ENCODE data around the gene ACAP2.
"Not testable (repeated sequence)": the region's sequence is repeated elsewhere in the genome, so short reads cannot be mapped to it uniquely, and the experiment has no call there.

The ACAP2 gene

DNA sequence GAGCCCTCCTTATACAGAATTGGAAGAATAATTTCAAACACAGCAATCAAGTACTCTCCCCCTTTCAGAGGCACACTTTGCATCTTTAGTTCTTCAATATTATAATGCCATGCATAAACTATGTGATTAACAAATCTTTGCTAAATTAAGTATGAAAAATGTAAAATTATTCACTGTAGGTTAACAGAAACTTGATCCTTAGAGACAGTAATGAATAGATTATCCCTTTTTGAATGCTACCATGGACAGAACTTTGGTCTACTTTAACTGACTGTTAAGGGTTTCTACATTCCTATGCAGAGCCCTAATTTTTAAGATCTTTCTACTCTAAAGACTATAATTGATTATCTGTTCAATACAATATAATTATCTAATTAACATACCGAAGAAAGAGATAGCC, 146.2 kb downstream of the ACAP2 start:
- Histone ChIP-seq H3K36me3 (no peaks in the 10 kb centered on the region), H3K4me3 (ENCODE audit: low read depth, low read length) (no peak overlapping the region), H3K27me3 (ENCODE audit: insufficient read depth, low read depth, severe bottlenecking) (no peaks in the 10 kb centered on the region), H3K27ac (no peak overlapping the region), H3K9me3 (ENCODE audit: severe bottlenecking) (no peaks in the 10 kb centered on the region)
- no peak for DNase-seq
- TF ChIP-seq, protein P1, sequence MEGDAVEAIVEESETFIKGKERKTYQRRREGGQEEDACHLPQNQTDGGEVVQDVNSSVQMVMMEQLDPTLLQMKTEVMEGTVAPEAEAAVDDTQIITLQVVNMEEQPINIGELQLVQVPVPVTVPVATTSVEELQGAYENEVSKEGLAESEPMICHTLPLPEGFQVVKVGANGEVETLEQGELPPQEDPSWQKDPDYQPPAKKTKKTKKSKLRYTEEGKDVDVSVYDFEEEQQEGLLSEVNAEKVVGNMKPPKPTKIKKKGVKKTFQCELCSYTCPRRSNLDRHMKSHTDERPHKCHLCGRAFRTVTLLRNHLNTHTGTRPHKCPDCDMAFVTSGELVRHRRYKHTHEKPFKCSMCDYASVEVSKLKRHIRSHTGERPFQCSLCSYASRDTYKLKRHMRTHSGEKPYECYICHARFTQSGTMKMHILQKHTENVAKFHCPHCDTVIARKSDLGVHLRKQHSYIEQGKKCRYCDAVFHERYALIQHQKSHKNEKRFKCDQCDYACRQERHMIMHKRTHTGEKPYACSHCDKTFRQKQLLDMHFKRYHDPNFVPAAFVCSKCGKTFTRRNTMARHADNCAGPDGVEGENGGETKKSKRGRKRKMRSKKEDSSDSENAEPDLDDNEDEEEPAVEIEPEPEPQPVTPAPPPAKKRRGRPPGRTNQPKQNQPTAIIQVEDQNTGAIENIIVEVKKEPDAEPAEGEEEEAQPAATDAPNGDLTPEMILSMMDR (IDR thresholded peaks at IDR 0.05; ENCODE audit: low read depth, low read length): no peak

DNA sequence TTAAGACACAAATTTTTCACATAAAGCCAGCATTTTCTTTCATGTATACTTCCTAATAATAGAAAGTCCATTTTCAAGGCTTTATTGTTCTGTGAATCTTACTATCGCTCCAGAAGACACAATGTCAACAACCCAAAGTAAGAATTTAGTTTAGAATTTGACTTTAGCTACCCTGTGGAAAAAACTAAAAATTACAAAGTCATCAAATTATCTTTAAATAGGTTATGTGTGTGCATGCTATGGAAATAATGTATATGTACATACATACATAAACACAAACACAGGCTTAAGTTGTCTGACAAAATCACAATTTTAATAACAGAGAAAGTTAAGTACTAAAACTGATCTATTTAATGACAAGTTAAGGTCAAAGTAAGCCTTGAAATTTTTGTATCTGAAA, 151.7 kb downstream of the ACAP2 start:
- Histone ChIP-seq H3K27me3 (ENCODE audit: insufficient read depth, low read depth, severe bottlenecking) (no peaks in the 10 kb centered on the region), H3K9me3 (ENCODE audit: severe bottlenecking) (no peaks in the 10 kb centered on the region), H3K4me3 (ENCODE audit: low read depth, low read length) (no peak overlapping the region), H3K27ac (no peak overlapping the region), H3K36me3 (no peaks in the 10 kb centered on the region)
- TF ChIP-seq, protein P1 (IDR thresholded peaks at IDR 0.05; ENCODE audit: low read depth, low read length): no peak
- no peak for DNase-seq

DNA sequence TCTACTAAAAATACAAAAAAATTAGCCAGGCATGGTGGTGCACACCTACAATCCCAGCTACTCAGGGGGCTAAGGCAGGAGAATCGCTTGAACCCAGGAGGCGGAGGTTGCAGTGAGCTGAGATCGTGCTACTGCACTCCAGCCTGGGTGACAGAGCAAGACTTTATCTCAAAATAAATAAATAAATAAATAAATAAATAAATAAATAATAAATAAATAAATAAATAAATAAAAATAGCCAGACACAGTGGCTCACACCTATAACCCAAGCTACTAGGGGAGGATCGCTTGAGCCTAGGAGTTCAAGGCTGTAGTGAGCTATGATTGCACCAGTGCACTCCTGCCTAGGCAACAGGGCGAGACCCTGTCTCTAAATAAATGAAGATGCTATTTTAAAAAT, 152.2 kb downstream of the ACAP2 start:
- not testable (repeated sequence) for H3K36me3 ChIP-seq; DNase-seq; H3K27me3 ChIP-seq (ENCODE audit: insufficient read depth, low read depth, severe bottlenecking); H3K9me3 ChIP-seq (ENCODE audit: severe bottlenecking); H3K4me3 ChIP-seq (ENCODE audit: low read depth, low read length); H3K27ac ChIP-seq

DNA sequence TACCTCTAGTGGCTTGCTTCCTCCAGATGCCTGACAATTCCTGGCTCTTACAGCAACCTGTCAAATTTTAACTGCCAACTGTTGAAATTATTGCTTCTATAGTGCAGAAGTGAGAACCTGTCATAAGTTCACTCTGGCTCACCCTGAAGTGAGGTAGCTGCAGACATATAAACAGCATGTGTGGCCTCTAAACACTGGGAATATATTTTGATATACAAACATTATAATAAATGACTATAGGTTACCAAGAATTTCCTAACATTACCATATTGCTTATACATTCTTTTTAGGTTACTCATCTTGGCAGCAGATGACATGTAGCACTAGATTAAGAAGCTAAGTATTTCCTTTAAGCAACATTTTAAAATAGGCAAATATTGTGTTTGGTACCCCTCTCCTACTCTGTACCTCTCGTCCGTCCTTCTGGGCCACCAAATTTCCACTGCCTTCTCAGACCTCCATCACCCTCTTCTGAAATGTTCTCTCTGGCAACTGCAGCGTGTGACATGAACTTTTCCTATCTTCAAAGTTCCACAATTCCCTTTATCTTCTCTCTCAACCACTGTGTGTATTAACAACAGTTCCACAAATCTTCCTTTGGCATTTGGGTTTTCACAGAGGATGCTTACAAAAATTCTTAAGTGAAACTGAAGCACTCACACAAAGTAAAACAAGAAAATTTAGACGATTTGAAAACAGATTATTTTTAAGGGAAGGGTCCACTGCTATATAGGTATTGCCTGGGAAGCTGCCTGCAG, 156.5 kb downstream of the ACAP2 start:
- Histone ChIP-seq H3K4me3 (ENCODE audit: low read depth, low read length) (no peak overlapping the region), H3K27ac (no peak overlapping the region), H3K9me3 (ENCODE audit: severe bottlenecking) (no peaks in the 10 kb centered on the region), H3K36me3 (no peaks in the 10 kb centered on the region), H3K27me3 (ENCODE audit: insufficient read depth, low read depth, severe bottlenecking) (no peaks in the 10 kb centered on the region)
- TF ChIP-seq, protein P1 (IDR thresholded peaks at IDR 0.05; ENCODE audit: low read depth, low read length): no peak
- DNase-seq: no peak

DNA sequence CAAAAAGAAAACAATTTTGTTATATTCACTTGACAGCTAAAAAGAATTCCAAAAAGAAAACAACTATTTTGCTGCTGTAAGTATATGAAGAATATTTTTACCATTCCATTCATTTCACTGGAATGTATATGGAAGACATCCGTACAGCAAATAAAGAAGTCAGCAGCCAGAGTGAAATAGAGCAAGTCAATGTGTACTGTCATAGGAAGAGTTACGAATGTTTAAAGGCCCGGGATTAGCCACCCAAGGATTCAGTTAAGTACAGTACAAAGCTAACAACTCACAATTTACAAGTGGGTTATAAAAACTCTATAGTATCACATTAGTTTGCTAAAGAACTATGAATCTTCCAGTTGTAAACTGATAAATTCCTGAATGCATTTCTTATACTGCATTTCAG, 157.4 kb downstream of the ACAP2 start:
- H3K9me3 ChIP-seq (ENCODE audit: severe bottlenecking): no peaks in the 10 kb centered on the region
- H3K27ac ChIP-seq: no peak overlapping the region
- no peaks in the 10 kb centered on the region for H3K27me3 ChIP-seq (ENCODE audit: insufficient read depth, low read depth, severe bottlenecking)
- no peak overlapping the region for H3K4me3 ChIP-seq (ENCODE audit: low read depth, low read length)
- TF ChIP-seq, protein P1 (IDR thresholded peaks at IDR 0.05; ENCODE audit: low read depth, low read length): no peak
- H3K36me3 ChIP-seq: no peaks in the 10 kb centered on the region
- no peak for DNase-seq

DNA sequence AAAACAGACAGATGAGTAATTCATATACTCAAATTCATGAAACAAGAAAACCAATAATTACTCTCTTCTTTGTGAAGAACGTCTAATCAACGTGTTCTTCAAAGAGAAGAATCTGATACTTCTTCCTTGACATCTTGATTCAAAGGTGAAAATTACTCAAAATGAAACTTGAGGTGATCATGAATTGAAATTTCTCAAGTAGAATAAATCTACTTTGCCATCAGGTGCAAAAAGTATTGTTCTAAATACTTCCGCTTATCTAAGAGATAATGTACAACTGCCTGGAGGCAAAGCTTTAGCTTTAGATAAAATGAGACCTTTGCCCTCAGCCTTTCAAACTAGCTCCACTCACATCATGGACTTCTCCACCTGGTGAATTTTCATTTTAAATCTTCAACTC, 158.0 kb downstream of the ACAP2 start:
- Histone ChIP-seq H3K27me3 (ENCODE audit: insufficient read depth, low read depth, severe bottlenecking) (no peaks in the 10 kb centered on the region), H3K4me3 (ENCODE audit: low read depth, low read length) (no peak overlapping the region), H3K36me3 (no peaks in the 10 kb centered on the region), H3K9me3 (ENCODE audit: severe bottlenecking) (no peaks in the 10 kb centered on the region), H3K27ac (no peak overlapping the region)
- DNase-seq: no peak
- TF ChIP-seq, protein P1 (IDR thresholded peaks at IDR 0.05; ENCODE audit: low read depth, low read length): no peak
